BLaER1 (cell line): ENCODE measurements around the gene AFF1.
"Not testable (repeated sequence)": the region's sequence is repeated elsewhere in the genome, so short reads cannot be mapped to it uniquely, and the experiment has no call there.

Source experiments
- H3K27ac ChIP-seq: shearing (Covaris generic); formaldehyde crosslinking; 2 replicates; pipeline ENCODE4 v1.8.1; 2022
- H3K27me3 ChIP-seq: shearing (Covaris generic); formaldehyde crosslinking; 2 replicates; pipeline ENCODE4 v1.8.1; 2022
- H3K36me3 ChIP-seq: shearing (Covaris generic); formaldehyde crosslinking; 2 replicates; pipeline ENCODE4 v1.8.1; 2022
- H3K4me1 ChIP-seq: shearing (Covaris generic); formaldehyde crosslinking; 2 replicates; pipeline ENCODE4 v1.8.1; 2022
- H3K4me2 ChIP-seq: shearing (Covaris generic); formaldehyde crosslinking; 2 replicates; pipeline ENCODE4 v1.8.1; 2022
- H3K4me3 ChIP-seq: shearing (Covaris generic); formaldehyde crosslinking; 2 replicates; pipeline ENCODE4 v1.8.1; 2022
- H3K9ac ChIP-seq: shearing (Covaris generic); formaldehyde crosslinking; 2 replicates; pipeline ENCODE4 v1.8.1; 2022
- H3K9me3 ChIP-seq: shearing (Covaris generic); formaldehyde crosslinking; 2 replicates; pipeline ENCODE4 v1.8.1; 2022
- H4K20me1 ChIP-seq: shearing (Covaris generic); formaldehyde crosslinking; 2 replicates; pipeline ENCODE4 v1.8.1; 2022
- Cebpa-rat ChIP-seq: shearing (Covaris generic); IDR thresholded peaks from 2 replicates; pipeline ENCODE4 v1.8.1; 2022

Gene AFF1

DNA sequence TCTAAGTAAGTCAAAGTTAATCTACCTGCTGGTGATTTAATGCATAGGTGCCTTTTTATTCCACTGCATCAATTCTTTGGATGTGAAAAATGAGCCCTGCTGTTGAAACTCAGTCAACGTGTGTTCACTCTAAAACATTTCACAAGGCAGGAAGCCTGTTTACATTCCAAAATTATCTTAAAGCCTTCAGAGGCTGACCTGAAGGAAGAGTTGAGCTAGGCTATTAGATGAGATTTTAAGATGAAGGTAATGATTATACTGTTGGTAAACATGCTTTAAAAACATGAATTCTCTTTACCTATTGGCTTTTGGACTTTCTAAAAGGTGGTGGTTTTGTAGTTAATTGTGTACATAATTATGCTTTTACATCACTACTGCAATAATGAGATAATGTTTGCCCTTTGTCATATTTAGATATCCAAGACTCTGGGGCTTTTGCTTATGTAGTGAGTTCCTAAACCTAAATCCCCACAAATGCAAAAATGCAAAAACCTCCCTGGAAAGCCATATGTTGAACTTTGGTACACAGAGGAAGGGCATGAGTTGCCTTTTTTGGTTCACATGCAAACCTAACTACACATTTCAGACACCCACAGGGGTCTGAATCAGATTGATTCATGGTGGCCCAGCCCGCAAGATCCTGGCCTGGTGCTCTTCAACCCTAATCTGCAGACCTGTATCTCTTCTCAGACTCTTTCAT is 193.3 kb downstream of the AFF1 start:
- Histone ChIP-seq H3K27ac (no peak overlapping the region), H3K4me1 (0 out of 2 replicates have a peak, but pooled peaks cover 3% of the 10 kb centered on the region), H3K4me2 (no peak overlapping the region), H4K20me1 (peaks cover 18% of the 10 kb centered on the region), H3K9me3 (no peaks in the 10 kb centered on the region), H3K36me3 (peaks cover 100% of the 10 kb centered on the region), H3K4me3 (no peak overlapping the region), H3K27me3 (no peaks in the 10 kb centered on the region), H3K9ac (no peak overlapping the region)
- no peak for TF ChIP-seq Cebpa-rat

DNA sequence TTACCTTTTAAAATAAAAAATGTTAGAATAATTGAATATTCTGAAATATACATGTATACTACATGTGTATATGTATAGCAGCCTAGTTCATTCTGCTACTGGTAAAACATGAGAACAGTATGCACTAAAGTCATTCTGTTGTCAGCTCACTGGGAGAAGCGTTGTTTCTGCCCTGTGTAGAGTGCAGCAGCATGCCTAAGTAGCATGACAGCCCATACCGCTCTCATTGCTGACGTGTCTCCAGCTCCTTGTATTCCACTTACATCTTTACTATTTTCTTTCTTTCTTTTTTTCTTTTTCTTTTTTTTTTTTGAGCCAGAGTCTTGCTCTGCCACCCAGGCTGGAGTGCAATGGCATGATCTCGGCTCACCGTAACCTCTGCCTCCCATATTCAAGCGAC is 194.9 kb downstream of the AFF1 start:
- Histone ChIP-seq H3K9me3 (no peaks in the 10 kb centered on the region), H3K9ac (no peak overlapping the region), H3K36me3 (peaks cover 100% of the 10 kb centered on the region), H3K27ac (no peak overlapping the region), H4K20me1 (peaks cover 2% of the 10 kb centered on the region; the same call in 1 of the 2 replicates), H3K4me3 (no peak overlapping the region), H3K4me1 (no peaks in the 10 kb centered on the region), H3K4me2 (no peak overlapping the region), H3K27me3 (no peaks in the 10 kb centered on the region)
- TF ChIP-seq Cebpa-rat: no peak

DNA sequence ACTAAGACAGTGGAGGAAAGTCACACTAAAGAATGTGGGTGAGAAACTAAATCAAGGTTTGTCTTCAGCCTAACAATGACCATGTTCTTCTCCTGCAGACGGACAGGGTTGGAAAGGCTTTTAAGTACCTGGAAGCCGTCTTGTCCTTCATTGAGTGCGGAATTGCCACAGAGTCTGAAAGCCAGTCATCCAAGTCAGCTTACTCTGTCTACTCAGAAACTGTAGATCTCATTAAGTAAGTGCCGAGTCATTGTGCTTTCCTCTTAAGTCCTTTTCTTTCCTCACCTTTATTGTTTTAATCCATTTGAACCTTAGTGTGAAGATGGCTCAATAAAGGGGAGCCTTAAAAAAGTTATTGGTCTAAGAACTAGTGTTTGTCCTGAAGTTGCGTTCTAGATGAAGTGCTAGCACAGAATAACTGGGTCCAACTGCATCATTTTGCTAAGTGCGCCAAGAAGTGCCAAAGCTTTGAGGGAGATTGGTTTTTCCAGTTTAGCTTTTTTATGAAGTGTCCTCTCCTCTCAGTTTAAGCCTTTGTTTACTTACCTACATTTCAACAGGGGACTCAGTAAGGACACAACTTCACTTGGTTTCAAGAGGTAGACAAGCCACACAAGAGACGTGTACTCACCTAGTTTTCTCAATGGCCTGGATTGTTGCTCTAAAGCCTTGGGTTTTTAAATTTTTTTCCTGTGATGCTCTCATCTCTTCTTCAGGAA is 196.3 kb downstream of the AFF1 start:
- Histone ChIP-seq H3K4me3 (no peak overlapping the region), H3K9ac (no peak overlapping the region), H3K27me3 (no peaks in the 10 kb centered on the region), H4K20me1 (no peaks in the 10 kb centered on the region; the same call in 1 of the 2 replicates), H3K9me3 (no peaks in the 10 kb centered on the region), H3K4me1 (no peaks in the 10 kb centered on the region), H3K36me3 (peaks cover 100% of the 10 kb centered on the region), H3K4me2 (no peak overlapping the region), H3K27ac (no peak overlapping the region)
- no peak for TF ChIP-seq Cebpa-rat

DNA sequence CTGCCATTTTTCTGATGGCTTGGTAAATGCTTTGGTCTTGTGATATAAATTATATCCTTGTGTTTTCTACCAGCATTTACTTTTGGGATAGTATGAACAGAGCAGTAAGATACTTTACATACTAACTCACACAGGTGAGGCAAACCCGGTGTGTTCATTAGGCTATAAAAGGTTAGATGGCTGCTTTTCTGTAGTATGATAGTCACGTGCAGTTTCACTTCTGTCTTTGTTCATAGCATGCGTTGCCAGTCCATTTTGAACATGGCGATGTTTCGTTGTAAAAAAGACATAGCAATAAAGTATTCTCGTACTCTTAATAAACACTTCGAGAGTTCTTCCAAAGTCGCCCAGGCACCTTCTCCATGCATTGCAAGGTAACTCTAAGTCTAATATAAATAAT is 197.2 kb downstream of the AFF1 start:
- Histone ChIP-seq H3K9me3 (no peaks in the 10 kb centered on the region), H3K27me3 (no peaks in the 10 kb centered on the region), H3K4me3 (no peak overlapping the region), H3K9ac (no peak overlapping the region), H3K4me1 (no peaks in the 10 kb centered on the region), H4K20me1 (no peaks in the 10 kb centered on the region; the same call in 1 of the 2 replicates), H3K4me2 (no peak overlapping the region), H3K36me3 (peaks cover 100% of the 10 kb centered on the region), H3K27ac (no peak overlapping the region)
- no peak for TF ChIP-seq Cebpa-rat

DNA sequence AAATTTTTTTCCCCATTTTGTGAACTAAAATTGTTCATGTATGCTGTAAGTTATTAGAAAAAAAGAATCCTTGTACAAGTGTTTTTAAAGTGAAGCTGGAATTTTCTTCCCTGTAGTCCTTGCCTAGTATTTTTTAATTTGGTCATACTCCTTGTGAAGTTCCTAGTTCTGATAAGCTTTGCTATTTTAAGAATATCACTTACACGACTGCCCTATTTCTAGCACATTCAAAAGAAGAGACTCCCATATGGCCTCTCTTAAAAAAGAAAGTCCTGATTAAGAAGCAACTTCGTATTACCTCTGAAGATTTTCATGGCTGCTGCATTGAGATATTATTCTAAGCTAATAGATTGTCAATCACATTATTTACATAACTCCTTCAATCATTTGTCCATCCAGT is 198.4 kb downstream of the AFF1 start:
- Histone ChIP-seq H4K20me1 (no peaks in the 10 kb centered on the region; the same call in 1 of the 2 replicates), H3K4me2 (no peak overlapping the region), H3K27ac (no peak overlapping the region), H3K27me3 (no peaks in the 10 kb centered on the region), H3K4me1 (no peaks in the 10 kb centered on the region), H3K9me3 (no peaks in the 10 kb centered on the region), H3K36me3 (peaks cover 100% of the 10 kb centered on the region), H3K4me3 (no peak overlapping the region), H3K9ac (no peak overlapping the region)
- TF ChIP-seq Cebpa-rat: no peak

DNA sequence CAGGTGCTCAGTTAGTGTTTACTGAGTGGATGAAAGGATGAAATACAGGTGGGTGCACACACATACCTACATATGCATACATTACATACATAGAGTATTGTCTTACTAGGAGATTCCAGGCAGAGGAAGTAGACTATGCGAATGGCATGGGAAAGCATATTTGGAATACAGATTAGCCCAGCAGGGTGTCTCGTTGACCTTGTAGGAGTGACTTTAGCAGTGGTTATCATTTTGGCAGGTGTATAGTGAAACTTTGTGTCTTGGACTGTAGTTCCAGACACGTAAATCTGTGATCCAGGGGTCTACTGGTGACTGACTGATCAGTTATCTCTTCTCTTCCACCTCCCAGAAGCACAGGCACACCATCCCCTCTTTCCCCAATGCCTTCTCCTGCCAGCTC is 199.3 kb downstream of the AFF1 start:
- H3K4me1 ChIP-seq: no peaks in the 10 kb centered on the region
- no peak overlapping the region for H3K4me3 ChIP-seq
- no peaks in the 10 kb centered on the region for H3K9me3 ChIP-seq
- peaks cover 100% of the 10 kb centered on the region for H3K36me3 ChIP-seq
- no peaks in the 10 kb centered on the region; the same call in 1 of the 2 replicates for H4K20me1 ChIP-seq
- no peak overlapping the region for H3K9ac ChIP-seq
- no peak overlapping the region for H3K27ac ChIP-seq
- no peaks in the 10 kb centered on the region for H3K27me3 ChIP-seq
- no peak for TF ChIP-seq Cebpa-rat
- H3K4me2 ChIP-seq: no peak overlapping the region

DNA sequence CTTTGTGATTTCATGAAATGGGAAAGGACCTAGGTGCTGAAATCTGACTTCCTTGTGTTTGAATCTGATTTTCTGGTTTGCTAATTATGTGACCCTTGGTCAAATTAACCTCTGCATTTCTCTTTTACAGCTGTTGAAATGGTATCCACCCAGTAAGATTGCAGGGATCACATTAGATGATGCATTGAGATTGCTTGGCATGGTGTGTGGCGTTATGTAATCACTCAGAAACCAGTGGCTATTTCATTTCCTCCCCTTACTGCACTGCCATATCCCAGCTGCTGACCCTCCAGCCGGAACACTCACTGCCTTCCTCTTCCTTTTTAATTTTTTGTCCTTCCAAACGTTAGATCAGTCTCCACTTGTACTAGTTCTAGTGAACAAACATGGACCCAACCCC is 206.6 kb downstream of the AFF1 start:
- no peak overlapping the region for H3K27ac ChIP-seq
- H3K27me3 ChIP-seq: no peaks in the 10 kb centered on the region
- no peak overlapping the region for H3K9ac ChIP-seq
- no peak overlapping the region for H3K4me3 ChIP-seq
- peaks cover 84% of the 10 kb centered on the region for H3K36me3 ChIP-seq
- no peak for TF ChIP-seq Cebpa-rat
- no peaks in the 10 kb centered on the region for H3K9me3 ChIP-seq
- no peak overlapping the region for H3K4me2 ChIP-seq
- peaks cover 10% of the 10 kb centered on the region; the same call in 1 of the 2 replicates for H4K20me1 ChIP-seq
- H3K4me1 ChIP-seq: peaks cover 14% of the 10 kb centered on the region

DNA sequence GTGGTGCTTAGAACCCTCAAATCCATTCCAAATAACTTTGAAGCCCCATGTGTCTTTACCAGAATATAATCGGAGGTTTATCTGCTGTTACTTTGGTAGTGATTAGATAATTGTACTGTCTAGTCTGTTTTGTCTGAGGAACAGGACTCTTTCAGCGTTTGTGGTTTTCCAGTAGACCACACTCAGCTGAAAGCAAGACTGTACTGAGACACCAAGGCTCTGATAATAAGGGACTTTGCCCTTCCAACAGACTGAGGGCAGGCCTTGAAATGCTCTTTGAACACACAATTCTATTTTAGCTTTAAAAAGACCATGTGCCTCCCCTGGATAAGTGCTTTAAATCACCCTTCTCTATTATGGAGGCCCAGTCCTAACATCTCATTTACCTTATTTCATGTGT is 209.5 kb downstream of the AFF1 start:
- Histone ChIP-seq H4K20me1 (peaks cover 10% of the 10 kb centered on the region; the same call in 1 of the 2 replicates), H3K4me2 (peak overlapping the region; percentile 8), H3K4me3 (no peak overlapping the region), H3K9me3 (no peaks in the 10 kb centered on the region), H3K27me3 (no peaks in the 10 kb centered on the region), H3K36me3 (peaks cover 54% of the 10 kb centered on the region), H3K9ac (no peak overlapping the region), H3K27ac (no peak overlapping the region), H3K4me1 (peaks cover 14% of the 10 kb centered on the region)
- TF ChIP-seq Cebpa-rat: no peak

DNA sequence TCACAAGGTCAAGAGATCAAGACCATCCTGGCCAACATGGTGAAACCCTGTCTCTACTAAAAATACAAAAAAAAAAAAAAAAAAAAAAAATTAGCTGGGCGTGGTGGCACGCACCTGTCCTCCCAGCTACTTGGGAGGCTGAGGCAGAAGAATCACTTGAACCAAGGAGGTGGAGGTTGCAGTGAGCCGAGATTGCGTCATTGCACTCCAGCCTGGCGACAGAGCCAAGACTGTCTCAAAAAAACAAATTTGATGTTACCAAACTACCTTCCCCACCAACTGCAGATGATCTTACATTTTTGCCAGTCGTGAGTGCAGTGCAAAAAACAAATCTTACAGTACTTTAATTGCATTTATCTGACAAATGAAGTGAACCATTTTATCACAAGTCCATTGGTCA is 211.1 kb downstream of the AFF1 start:
- H3K27me3 ChIP-seq, H3K9me3 ChIP-seq, H4K20me1 ChIP-seq, H3K9ac ChIP-seq, H3K27ac ChIP-seq, H3K4me2 ChIP-seq, H3K4me3 ChIP-seq: not testable (repeated sequence)
- peaks cover 14% of the 10 kb centered on the region for H3K4me1 ChIP-seq
- H3K36me3 ChIP-seq: peaks cover 46% of the 10 kb centered on the region

DNA sequence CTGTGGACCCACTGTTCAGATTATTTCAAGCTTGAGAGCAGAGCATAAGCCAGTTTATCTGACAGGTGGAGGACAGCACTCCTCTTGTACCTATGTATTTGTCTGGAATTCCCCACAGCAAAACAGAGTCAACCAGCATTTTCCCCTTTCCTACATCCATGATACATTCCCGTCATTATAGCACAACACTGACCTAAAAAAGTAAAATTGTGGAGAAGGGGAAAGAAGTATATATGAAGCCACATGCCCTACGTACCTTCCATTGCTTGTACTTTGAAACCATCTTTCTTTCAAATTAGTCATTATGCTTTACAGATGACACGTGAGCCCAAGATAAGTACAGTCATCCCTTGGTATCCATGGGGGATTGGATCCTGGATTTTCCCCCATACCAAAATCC is 212.3 kb downstream of the AFF1 start:
- H3K27ac ChIP-seq: no peak overlapping the region
- H3K36me3 ChIP-seq: peaks cover 35% of the 10 kb centered on the region
- H3K27me3 ChIP-seq: no peaks in the 10 kb centered on the region
- no peak overlapping the region for H3K4me2 ChIP-seq
- TF ChIP-seq Cebpa-rat: no peak
- no peak overlapping the region for H3K4me3 ChIP-seq
- no peaks in the 10 kb centered on the region for H4K20me1 ChIP-seq
- H3K9me3 ChIP-seq: no peaks in the 10 kb centered on the region
- H3K9ac ChIP-seq: no peak overlapping the region
- H3K4me1 ChIP-seq: peaks cover 14% of the 10 kb centered on the region
